Stimulated activated CD4-positive, alpha-beta T cell treated with anti-CD3 and anti-CD28 coated beads, Interleukin-1b, Interleukin-23, amount 100 ng/mL, for 24 hours (primary cell): ENCODE results near the gene STAC3.

ENCODE experiments used
- DNase-seq, 4 experiments: peaks; one replicate each; pipeline ENCODE4 v3.0.0-alpha.2; 2020; ENCODE audit warnings: low read depth in 4 of 4, low spot score in 1 of 4

The STAC3 gene

DNA sequence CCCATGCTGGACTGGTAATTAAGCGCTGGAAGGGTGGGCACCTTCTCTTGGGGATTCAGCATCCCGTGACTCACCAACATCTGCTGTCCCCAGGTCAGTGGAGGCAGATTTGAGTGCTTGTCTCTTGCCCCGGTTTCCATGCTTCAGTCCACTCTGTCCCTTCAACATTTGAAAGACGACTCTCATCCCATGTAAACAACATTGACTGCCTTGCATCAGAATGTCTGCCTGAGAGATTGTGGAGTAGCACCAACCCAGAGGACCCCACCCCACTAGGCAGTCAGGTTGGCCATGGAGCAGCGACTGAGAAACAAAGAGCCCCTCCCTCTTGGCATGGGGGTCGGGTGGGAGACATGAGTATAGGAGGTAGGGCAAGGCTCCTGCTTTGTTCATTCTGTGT, 4.9 kb upstream of the STAC3 start:
- DNase-seq: no peak

DNA sequence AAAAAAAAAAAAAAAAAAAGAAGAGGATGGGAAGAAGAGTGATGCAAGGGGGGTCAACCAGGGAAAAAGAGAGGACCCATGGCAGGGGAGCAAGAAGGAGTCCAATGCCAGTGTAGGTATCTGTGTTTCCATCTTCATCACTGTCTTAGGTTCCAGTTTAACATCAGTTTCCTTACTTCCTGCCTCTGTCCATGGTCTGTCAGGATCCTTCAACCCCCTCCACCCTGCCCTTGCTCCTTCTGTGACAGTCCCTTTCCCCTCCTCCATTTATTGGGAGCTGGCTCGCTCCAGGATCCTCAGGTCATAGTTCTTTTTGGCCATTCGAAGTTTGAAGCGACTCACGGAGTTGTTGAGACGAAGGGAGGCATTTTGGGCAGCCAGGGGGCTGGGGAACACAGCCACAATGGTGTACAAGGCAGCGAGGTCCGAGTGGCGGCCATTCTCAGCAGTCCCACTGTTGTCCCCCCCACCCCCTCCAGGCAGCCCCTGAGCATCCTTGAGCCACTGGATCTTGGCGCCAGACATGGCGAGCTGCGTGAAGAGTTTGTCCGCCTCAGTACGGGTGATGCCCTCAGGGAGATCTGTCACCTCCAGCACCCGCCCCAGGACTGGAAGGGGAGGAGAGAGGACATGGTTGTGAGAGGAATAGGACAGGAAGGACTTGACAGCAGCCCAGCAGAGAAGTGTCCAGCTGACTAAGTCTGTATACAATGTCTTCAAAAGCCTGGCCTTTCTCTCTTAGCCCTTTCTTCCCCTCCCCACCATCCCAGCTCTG, 3.7 kb upstream of the STAC3 start:
- DNase-seq: no peak

DNA sequence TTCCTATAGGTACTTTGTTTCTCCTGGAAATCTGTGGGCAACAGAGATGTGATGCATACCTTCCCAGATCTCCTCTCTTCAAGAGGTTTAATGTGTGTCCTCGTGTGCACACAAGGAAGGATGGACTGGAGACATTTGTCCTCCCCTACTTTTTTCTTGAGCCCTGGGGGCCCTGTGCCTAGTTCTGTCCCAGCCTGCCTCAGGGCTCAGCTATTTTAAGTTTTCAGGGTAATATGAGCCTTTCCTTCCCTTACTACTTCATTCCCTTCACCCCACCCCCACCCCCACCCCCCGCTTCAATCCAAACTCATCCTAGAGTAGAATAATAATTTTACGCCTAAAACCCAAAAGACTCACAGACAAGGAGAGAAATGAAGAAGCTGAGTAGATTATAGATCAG, 446 bp downstream of the STAC3 start:
- no peak for DNase-seq

DNA sequence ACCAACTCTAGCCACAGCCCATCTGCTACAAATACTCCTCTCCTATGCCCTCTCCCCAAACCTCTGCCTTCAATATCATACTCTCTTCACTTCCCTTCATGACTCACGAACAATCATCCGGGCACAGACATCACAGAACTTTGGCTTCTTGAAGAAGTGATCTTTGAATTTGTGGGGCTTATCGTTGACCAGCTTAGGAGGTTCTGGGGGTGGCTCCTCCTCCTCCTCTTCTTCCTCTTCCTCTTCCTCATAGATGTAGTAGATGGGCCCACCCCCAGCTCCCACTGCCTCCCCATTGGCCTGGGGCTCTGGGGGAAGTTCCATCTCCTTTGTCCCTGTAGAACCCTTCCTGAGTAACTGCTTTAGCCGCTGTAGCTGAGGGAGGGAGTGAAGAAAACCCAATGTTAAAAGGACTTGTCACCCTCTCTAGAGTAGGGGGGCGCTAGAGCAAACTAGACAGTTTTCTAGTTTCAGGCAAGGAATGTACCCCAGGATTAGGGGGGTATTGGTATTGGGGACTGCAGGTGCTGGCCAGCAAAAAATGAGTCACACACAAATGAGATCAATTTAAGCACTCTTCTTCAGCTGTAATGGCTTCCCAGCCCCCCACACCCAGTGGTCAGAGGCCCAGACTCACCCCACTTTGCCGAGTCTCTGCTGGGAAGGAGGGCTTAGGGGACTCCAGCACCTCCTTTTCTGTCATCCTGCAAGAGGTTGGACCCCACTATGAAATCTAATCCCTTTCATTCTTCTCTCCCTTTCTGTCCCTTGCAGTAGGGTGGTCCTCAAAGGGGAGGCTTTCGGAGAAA, 1.8 kb downstream of the STAC3 start:
- no peak for DNase-seq

DNA sequence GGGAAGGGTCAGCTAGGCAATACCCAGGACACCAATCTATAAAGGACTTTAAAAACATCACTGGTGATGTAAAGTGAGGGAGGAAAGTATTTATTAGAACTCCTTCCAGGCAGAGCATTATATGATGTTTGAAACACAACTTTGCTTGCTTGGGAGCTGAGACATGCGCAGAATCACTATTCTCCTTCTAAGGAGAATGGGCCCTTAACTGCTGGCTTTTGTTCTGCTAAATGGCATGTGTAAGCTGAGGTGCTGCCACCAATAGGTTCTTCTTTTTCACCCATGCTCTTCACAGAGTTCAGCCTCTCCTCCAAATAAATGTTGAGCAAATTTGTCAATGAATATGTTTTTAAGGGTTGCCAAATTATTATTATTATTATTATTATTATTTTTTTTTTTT, 3.9 kb downstream of the STAC3 start:
- no peak for DNase-seq

DNA sequence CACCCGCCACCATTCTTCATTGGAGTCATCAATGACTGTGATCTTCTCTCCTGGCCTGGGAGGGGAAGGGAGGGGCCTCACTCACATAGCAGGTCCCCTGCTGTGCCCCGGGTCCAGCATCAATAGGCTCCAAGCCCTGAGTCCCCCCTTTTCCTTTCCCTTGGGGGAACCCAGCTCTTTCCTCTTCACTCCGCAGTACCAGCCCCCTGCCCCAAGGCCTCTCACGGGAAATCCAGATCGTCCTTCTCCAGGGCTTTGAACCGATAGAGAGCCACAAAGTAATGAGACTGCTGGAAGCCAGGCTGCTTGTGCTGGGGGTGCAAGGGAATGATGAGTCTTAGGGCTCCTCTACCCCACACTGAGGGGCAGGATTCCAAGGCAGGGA, 6.7 kb downstream of the STAC3 start:
- DNase-seq: no peak

DNA sequence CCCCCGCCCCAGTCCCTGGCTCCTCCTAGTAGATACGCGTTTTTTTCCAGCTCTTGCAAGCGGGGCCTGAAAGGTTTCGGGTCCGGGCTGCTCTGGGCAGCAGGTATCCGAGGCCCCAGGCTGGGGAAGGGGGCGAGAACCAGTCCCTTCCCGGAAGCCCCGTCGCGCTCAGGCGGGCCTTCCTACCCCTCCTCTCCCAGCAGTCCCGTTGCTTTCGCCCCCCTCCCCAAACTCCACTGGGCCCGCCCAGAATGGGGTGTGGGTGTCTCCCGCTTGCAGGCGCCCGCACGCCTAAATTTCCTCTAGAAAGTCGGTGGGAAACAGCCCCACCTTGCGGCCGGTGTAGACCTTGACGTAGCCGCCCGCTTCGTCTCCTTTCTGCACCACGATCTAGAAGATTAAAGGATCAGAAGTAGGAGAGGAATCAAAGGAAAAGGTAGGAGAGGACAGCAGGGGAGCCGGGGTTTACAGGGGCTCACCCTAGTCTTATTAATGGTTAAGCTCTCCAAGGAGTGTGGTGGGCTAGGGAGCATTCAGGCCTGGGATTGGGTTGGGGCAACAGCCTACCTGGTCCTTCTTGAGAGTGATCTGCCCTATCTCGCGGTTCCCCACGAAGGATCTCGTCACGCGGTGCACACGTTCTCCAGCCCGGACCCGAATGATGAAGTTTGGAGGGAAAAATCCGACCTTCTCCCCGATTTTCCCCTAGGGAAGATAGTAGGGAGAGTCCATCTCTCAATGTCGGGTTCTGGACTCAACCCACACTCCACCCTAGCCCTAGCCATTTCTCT, 7.3 kb downstream of the STAC3 start:
- DNase-seq: peak; percentile 66 to 76 (median 74)

DNA sequence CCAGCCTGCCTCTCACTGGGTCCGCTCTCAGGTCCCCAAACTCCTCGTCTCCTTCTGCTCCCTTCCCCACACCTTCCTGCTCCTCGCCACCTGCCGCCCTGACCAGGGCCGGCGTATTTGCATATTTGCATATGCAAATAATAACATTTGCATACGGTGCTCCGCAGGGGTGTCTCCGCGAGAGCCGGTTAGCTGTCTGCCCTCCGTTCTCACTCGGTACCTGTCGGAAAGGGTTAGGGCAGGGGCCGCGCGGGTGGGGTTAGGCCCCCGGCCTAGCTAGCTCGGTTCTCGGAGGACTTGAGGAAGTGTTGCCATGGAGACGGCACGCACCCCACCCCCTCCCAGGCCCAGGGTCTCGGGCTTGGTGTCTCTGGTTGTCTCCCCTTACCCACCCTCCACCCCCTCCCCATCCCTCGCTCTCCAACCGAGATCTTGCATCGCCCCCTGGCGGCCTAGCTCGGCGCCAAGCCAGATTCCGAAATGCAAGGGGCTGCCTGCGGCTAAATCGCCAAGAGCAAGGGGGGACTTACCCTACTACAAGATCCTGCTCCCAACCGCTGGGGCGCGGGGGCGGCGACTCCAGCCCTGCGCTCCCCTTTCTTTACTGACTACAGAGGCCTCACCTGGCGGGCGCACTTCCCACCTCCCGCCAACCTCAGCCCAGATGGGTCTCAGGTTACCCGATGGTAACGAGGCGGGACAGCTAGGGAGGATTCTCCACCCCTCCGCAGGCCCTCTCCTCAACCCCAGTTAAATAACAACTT, 8.1 kb downstream of the STAC3 start:
- DNase-seq: peak in 1 of 4 experiments; percentile 52

DNA sequence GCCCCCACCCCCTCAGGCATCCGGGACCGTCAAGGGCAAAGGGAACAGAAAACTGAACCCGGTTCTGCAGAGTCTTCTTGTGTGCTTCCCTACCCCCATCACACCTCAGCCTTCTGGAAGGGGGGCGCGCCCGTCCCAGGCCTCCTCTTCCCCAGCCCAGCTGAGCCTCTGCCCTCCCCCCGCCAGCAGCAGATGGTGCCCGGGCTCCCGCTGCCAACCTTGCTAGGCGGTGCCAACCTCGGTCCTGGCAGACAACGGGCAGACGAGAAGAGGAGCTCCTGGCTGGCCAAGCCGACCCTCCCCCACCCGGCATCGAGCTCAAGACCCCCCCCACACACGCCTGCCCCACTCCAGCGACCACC, 8.7 kb downstream of the STAC3 start:
- DNase-seq: no peak

DNA sequence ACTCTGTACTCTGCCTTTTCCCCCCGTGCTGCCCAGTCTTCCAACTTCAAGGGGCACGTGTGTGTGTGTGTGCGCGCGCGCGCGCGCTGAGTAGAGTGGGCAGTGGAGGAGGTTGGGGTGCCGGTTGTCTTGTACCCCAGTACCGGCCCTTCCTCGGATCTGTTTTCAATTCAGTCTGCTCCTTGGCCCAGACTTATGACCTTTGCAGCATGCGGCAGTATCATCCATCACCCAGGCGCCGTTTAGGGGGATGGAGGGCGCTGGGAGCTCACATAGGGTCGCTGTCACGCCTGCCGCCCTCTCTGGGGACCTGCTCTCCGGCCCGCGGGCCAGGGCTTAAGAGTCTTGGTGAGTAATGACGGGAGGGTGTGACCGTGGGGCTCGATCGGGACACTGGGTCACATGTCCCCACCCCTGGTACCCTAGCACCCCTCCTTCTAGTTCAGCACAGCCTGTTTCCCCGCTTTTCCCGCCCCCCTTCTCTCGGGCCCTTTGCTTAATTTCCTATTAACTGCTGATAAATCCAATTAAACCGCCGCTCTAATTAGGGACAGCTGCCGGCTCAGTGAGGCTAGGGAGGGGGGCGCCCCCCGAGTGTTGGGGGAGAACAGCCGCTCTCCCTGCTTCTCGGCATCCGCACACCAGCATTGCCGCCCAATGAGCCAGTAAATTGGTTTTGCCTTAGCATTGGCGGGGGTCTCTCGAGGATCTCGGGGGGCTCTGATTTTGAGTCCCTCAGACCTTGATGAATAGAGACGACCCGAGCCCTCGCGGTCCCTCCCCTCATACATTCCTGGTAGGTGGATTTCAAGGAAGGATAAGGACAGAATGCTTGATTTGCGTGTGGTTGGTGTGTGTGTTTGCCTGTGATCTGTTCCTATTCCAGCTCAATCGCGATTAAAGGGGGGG, 9.3 kb downstream of the STAC3 start:
- DNase-seq: no peak

DNA sequence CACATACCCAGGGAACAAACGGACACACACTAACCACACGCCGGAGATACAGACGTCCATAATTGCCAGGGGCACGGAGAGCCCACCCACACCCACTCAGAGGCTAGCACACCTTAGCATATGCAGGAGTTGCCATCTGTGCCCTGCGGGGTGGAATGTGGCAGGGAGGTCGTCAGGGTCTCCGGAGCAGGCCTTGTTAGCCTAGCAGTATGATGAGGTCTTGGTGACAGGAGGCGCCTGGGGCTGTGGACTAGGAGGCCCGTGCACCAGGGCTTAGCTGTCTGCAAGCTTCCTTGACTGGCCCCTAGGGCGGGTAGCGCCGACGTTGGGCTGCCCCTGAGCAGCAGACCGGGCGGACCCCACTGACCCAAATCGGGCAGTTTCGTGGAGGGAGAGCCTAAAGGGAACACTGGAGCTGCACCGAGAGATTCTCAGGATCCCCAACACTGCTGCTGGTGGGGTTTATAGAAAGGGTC, 10.0 kb downstream of the STAC3 start:
- no peak for DNase-seq

DNA sequence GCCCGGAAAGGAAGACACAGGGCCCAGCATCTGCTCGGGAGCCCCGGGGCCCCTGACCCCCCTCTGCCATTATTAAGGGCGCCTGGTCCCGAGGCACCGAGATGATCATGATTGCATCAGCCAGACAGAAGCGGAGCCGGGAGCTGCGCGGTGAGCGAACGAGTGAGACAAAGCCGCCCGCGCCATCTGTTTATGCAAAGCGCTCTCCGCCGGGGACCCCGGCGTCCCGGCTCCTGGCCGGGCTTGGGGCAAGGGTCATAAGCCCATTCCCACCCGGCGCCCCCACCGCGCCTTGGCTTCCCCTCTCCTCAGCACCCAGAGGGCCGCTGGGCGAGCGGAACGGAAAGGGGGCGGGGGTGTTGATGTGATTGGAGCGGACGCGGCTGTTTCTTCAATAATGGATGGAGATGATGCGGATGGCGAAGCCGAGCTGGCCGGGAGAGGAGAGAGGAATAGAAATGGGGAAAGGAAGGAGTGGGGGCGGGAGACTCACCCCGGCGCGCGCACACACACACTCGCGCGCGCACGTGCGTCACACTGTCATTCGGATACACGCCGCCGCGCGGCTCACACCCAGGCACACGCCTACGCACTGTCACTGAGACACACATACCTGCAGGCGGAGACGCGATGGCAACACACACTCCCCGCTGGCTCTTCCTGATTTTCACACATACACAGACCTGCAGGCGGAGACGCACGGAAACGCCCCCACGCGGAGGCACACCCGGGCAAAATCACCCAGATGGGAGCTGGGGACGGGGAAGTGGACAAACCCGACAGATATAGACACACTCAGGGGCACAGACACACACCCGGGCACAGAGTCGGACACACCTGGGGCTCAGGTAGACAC, 10.7 kb downstream of the STAC3 start:
- peak in 1 of 4 experiments; percentile 77 for DNase-seq

DNA sequence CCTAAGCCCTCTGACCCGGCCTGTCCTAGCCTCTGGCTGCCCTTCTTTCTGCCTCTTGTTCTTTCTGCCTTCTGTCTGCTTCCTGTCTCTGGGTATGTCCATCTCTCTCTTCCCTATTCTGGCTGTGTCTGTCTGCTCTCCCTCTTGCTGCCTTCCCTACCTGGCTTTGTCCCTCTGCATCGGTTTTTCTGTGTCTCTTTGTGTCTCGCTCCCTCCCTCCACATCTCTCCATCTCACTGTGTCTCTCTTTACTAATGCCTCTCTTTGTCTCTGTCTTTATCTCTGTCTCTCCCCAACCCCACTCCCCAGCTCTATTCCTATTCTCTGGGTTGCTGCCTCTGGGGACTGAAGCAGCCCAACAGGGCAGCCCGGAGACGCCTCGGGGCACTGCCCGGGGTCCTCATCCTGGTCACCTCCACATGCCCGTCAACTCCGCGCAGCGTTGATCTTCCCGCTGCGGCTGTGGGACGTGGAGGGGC, 11.4 kb downstream of the STAC3 start:
- DNase-seq: no peak

DNA sequence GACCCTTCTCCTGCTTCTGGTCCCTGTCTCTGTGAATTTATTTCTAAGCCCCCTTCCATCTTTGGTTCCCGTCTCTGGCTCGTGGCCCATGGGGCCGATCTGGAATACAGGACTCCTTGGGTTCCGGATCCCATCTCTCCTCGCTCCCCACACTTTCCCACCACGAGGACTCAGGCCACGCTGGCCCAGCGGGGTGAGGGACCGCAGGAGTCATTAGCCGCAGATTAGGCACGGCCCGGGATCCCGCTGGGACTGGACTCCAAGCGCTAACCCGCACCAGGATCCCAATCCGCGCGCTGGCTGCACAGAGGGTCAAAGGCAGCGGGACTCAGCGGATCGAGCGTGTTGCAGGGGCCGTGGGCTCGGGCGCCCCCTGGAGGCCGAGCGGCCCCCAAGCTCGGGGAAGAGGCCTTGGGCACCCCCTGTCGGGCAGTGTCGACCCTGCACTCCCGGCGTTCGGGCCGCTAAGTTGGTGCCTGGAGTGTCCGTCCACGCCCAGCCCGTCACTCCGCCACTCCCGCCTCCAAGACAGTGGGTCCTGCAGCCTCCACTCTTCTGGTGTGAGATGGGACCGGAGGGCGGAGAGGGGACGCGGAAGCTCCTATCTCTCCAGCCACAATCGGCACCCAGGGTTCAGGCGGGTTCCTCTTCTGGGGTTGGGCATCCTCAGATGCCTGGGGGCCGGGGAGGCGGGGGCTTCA, 12.0 kb downstream of the STAC3 start:
- peak; percentile 71 to 81 (median 78) for DNase-seq

DNA sequence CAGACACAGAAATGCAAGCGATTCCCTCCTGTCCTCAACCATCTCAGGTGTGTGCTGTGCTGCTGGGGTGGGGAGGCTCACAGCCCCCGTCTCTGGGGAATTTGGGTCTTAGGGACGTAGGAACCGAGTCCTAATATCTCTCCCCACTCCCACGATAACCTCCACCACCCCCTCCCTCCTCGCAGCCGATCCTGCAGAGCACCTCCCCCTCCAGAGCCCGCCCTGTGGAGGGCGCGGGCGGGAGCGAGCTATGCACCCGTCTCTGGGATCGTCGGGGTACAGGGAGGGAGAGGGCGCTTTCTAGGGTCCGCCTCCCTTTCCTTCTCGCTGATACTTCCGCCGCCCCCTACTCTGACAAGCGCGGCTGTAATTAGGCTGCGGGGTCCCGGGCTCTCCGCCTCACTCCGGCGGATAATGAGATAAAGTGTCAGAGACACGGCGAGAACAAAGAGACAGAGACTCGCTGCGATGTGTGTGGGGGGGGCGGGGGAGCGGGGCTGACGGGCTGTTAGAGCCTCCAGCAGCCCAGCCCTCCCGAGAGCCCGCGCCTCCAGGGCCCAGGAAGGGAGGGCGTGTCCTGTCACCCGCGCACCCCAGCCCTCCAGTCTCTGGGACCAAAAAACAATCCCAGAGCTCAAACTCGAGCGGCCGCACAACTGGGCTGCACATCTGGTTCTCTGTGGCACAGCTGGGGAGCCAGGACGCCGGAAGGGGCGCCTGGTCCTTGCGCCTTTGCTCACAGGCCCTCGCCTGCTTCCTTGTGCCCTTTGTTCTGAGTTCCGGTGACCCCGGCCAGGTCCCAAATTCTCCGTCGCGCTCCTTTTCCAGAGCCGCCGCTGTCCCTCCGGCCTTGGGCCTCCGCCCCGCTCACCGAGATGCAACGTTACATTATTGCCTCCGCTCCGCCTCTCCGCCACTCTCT, 12.8 kb downstream of the STAC3 start:
- DNase-seq: no peak

DNA sequence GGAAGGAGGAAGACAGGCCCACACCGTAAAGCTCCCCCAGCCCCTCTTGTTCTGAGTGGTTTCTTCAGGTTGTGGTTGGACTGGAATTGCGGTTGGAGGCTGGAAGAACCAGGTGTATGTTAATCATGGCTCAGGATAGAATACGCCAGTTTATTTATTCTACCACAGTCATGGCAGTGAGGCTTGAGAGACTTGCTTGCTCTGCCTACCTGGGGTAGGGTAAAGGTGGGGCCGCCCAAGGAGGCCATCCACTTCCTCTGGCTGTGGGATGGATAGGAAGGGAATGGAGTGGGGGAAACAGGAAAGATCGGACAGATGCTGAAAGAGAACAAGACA, 13.4 kb downstream of the STAC3 start:
- DNase-seq: no peak

DNA sequence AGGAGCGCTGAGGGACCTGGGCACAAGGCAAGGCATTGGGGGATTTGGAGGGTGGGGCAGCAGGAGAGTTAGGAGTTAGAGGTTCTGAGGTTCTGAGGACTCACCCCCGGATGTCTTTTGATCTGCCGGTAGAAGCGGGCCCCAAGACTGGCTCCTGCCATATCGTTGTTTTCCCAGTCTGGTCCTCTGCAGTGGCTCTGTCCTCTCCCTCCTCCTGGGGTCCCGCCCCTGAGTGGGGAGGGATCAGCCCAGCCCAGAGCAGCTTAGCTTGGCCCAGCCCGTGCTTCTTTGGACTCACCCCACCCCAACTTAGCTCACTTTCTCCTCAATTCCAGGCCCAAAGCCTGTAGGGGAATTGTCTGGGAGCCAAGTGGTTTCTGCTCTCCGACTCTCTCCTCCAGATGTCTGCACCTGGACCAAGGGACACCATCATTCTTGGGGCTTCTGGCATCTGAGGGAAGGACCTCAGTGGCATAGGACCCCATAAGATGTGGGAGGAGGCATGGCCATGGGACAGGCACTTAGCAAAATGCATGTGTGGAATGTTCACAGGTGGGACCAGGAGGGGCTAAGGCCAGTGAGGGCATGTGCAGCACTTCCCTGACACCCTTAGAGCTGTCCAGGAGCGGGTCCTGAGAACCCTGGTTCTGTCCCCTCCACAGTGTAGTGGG, 13.9 kb downstream of the STAC3 start:
- no peak for DNase-seq
